Stimulated activated CD8-positive, alpha-beta memory T cell treated with anti-CD3 and anti-CD28 coated beads, Interleukin-4, amount 100 ng/mL, for 1 hour (primary cell): ENCODE measurements around the gene SCT.

ENCODE experiments used
- DNase-seq, 2 donors: peaks; one replicate each; pipeline ENCODE4 v3.0.0-alpha.2; 2020; ENCODE audit warnings: low read depth in 2 of 2, low spot score in 1 of 2

The SCT gene

GRCh38 chr11:643849-644738, 17.1 kb upstream of the SCT start:
- DNase-seq = no peak

- DNase-seq = no peak
Measured at GRCh38 chr11:643366-643765, 16.4 kb upstream of the SCT start.

GRCh38 chr11:641806-642370, 14.9 kb upstream of the SCT start:
- DNase-seq = no peak

GRCh38 chr11:640021-640706, 13.2 kb upstream of the SCT start:
- no peak for DNase-seq

- no peak for DNase-seq
Measured at GRCh38 chr11:639332-639955, 12.5 kb upstream of the SCT start.

- DNase-seq = no peak
Measured at GRCh38 chr11:638631-639331, 11.8 kb upstream of the SCT start.

GRCh38 chr11:637593-638521, 10.9 kb upstream of the SCT start:
- no peak for DNase-seq

- DNase-seq = no peak
Measured at GRCh38 chr11:637333-637592, 10.3 kb upstream of the SCT start.

- no peak for DNase-seq
Measured at GRCh38 chr11:636511-637332, 9.7 kb upstream of the SCT start, which contains the start of gene DRD4. Gene DRD4 (plus strand): TSS chr11:637269. CDS start chr11:637305, 36 bp downstream.

- no peak for DNase-seq
Measured at GRCh38 chr11:635945-636510, 9.0 kb upstream of the SCT start.

- no peak for DNase-seq
Measured at GRCh38 chr11:630871-631270, 3.9 kb upstream of the SCT start.

- no peak for DNase-seq
Measured at GRCh38 chr11:629237-629583, 2.2 kb upstream of the SCT start.

GRCh38 chr11:628056-628455, 1.1 kb upstream of the SCT start:
- DNase-seq = no peak

- DNase-seq = no peak
Measured at GRCh38 chr11:627308-627576, 261 bp upstream of the SCT start.

- no peak for DNase-seq
Measured at GRCh38 chr11:625636-626268, 1.2 kb downstream of the SCT start.

GRCh38 chr11:624705-625635, 2.0 kb downstream of the SCT start, which contains the start of gene CDHR5:
Gene CDHR5 (minus strand): TSS chr11:624955. CDS start chr11:624902, 53 bp downstream.
- no peak for DNase-seq

- no peak for DNase-seq
Measured at GRCh38 chr11:623999-624704, 2.8 kb downstream of the SCT start.
